Naive B cell (primary cell): ENCODE measurements around the gene KAZN. TPM values are rescaled to one million over a fixed set of nuclear protein-coding genes. Genes with fewer than 3 reads are reported as not detected.

ENCODE experiments used
- ATAC-seq, 2 donors: fragments of 150-1000 bp; cut with Tn5 transposase; 2 replicates each; pipeline ENCODE4 v1.10.0; 2021; ENCODE audit warnings: low read depth in 2 of 2, mild to moderate bottlenecking in 2 of 2, moderate library complexity in 2 of 2
- DNase-seq: peaks from one replicate; pipeline ENCODE4 v3.0.0; 2022
- H3K27ac Mint-ChIP-seq, 6 donors: one replicate each; pipeline ENCODE4 v1.8.0; 2020 to 2022; ENCODE audit warnings: mild to moderate bottlenecking in 6 of 6, mixed read lengths in 6 of 6, moderate library complexity in 5 of 6, inconsistent platforms in 2 of 6
- H3K27me3 Mint-ChIP-seq, 3 donors: one replicate each; pipeline ENCODE4 v1.8.0; 2021 to 2022; ENCODE audit warnings: mixed read lengths in 3 of 3, mild to moderate bottlenecking in 1 of 3
- H3K36me3 Mint-ChIP-seq, 2 donors: one replicate each; pipeline ENCODE4 v1.8.0; 2020 to 2022; ENCODE audit warnings: mixed read lengths in 2 of 2, inconsistent platforms in 1 of 2, mild to moderate bottlenecking in 1 of 2
- H3K4me1 Mint-ChIP-seq, 3 donors: one replicate each; pipeline ENCODE4 v1.8.0; 2020 to 2022; ENCODE audit warnings: mixed read lengths in 3 of 3, inconsistent platforms in 1 of 3, mild to moderate bottlenecking in 1 of 3, moderate library complexity in 1 of 3
- H3K4me3 Mint-ChIP-seq, 8 donors: one replicate each; pipeline ENCODE4 v1.8.0; 2020 to 2022; ENCODE audit warnings: mild to moderate bottlenecking in 8 of 8, mixed read lengths in 8 of 8, moderate library complexity in 8 of 8, inconsistent platforms in 2 of 8
- H3K9me3 Mint-ChIP-seq, 7 donors: one replicate each; pipeline ENCODE4 v1.8.0; 2020 to 2022; ENCODE audit warnings: mixed read lengths in 7 of 7, mild to moderate bottlenecking in 5 of 7, inconsistent platforms in 2 of 7, moderate library complexity in 1 of 7
- polyA plus RNA-seq, 6 donors: library from polyadenylated mRNA; unstranded; fragments of 300-500 nt; fragmentation: Illumina TruSeq; gene quantifications; one replicate each; pipeline ENCODE4 v1.2.3, GENCODE V29; 2021; ENCODE audit warnings: low read depth in 6 of 6

The KAZN gene
- polyA plus RNA-seq, 6 donors from 2014 or later: 0.16 TPM; not detected in 5

GRCh38 chr1:14788080-14788479 lies 189.6 kb downstream of the KAZN start:
- ATAC-seq: no peak
- DNase-seq: no peak
- no peak overlapping the region for H3K27ac Mint-ChIP-seq
- H3K4me1 Mint-ChIP-seq: no peaks in the 10 kb centered on the region
- peaks cover 0 to 4% (median 0%) of the 10 kb centered on the region in 3 donors for H3K27me3 Mint-ChIP-seq
- no peak overlapping the region for H3K4me3 Mint-ChIP-seq
- H3K9me3 Mint-ChIP-seq: peaks cover 0 to 4% (median 0%) of the 10 kb centered on the region in 7 donors
- H3K36me3 Mint-ChIP-seq: no peaks in the 10 kb centered on the region

- Mint-ChIP-seq H3K36me3 (no peaks in the 10 kb centered on the region), H3K4me1 (no peaks in the 10 kb centered on the region)
These were observed 192.5 kb downstream of the KAZN start for GRCh38 chr1:14790982-14791381.

GRCh38 chr1:14791654-14792053 lies 193.2 kb downstream of the KAZN start:
- Mint-ChIP-seq H3K27me3 (no peaks in the 10 kb centered on the region), H3K27ac (no peak overlapping the region), H3K4me1 (no peaks in the 10 kb centered on the region), H3K36me3 (no peaks in the 10 kb centered on the region), H3K9me3 (peaks cover 0 to 2% (median 0%) of the 10 kb centered on the region in 7 donors), H3K4me3 (no peak overlapping the region)
- ATAC-seq: no peak
- no peak for DNase-seq

More at GRCh38 chr1:14790982-14791381, 192.5 kb downstream of the KAZN start:
- H3K27me3 Mint-ChIP-seq: no peaks in the 10 kb centered on the region
- H3K4me3 Mint-ChIP-seq: no peak overlapping the region
- ATAC-seq (no peak), DNase-seq (no peak)
- H3K9me3 Mint-ChIP-seq: peaks cover 0 to 2% (median 0%) of the 10 kb centered on the region in 7 donors
- peak overlapping the region in 1 of 6 donors; percentile 55 for H3K27ac Mint-ChIP-seq

- no peak overlapping the region for H3K4me3 Mint-ChIP-seq
- H3K36me3 Mint-ChIP-seq: no peaks in the 10 kb centered on the region
These were observed 195.8 kb downstream of the KAZN start for GRCh38 chr1:14794136-14794768.

GRCh38 chr1:14794906-14795305 lies 196.4 kb downstream of the KAZN start:
- Mint-ChIP-seq H3K27ac (no peak overlapping the region), H3K9me3 (peaks cover 0 to 2% (median 0%) of the 10 kb centered on the region in 7 donors), H3K27me3 (no peaks in the 10 kb centered on the region), H3K4me1 (no peaks in the 10 kb centered on the region), H3K4me3 (no peak overlapping the region), H3K36me3 (no peaks in the 10 kb centered on the region)
- DNase-seq (no peak), ATAC-seq (no peak)

More at GRCh38 chr1:14794136-14794768, 195.8 kb downstream of the KAZN start:
- DNase-seq (no peak), ATAC-seq (no peak)
- Mint-ChIP-seq H3K27me3 (no peaks in the 10 kb centered on the region), H3K27ac (no peak overlapping the region), H3K4me1 (no peaks in the 10 kb centered on the region), H3K9me3 (peaks cover 0 to 2% (median 0%) of the 10 kb centered on the region in 7 donors)

- Mint-ChIP-seq H3K27ac (peak overlapping the region in 1 of 6 donors; percentile 11), H3K36me3 (no peaks in the 10 kb centered on the region), H3K4me3 (no peak overlapping the region), H3K4me1 (no peaks in the 10 kb centered on the region), H3K27me3 (no peaks in the 10 kb centered on the region), H3K9me3 (peaks cover 0 to 2% (median 0%) of the 10 kb centered on the region in 7 donors)
- no peak for DNase-seq
- ATAC-seq: no peak
These were observed 197.1 kb downstream of the KAZN start for GRCh38 chr1:14795589-14795988.

- no peak overlapping the region for H3K27ac Mint-ChIP-seq
- no peaks in the 10 kb centered on the region for H3K36me3 Mint-ChIP-seq
- H3K27me3 Mint-ChIP-seq: no peaks in the 10 kb centered on the region
- H3K4me1 Mint-ChIP-seq: peaks cover 0 to 4% (median 0%) of the 10 kb centered on the region in 3 donors
- peaks cover 0 to 5% (median 0%) of the 10 kb centered on the region in 7 donors for H3K9me3 Mint-ChIP-seq
- no peak for ATAC-seq
- no peak for DNase-seq
- no peak overlapping the region for H3K4me3 Mint-ChIP-seq
These were observed 201.5 kb downstream of the KAZN start for GRCh38 chr1:14800014-14800413.

GRCh38 chr1:14800500-14801076 lies 202.1 kb downstream of the KAZN start:
- H3K36me3 Mint-ChIP-seq: no peaks in the 10 kb centered on the region
- ATAC-seq (no peak), DNase-seq (no peak)
- no peaks in the 10 kb centered on the region for H3K27me3 Mint-ChIP-seq
- H3K4me3 Mint-ChIP-seq: no peak overlapping the region
- peaks cover 0 to 3% (median 0%) of the 10 kb centered on the region in 7 donors for H3K9me3 Mint-ChIP-seq
- no peak overlapping the region for H3K27ac Mint-ChIP-seq
- H3K4me1 Mint-ChIP-seq: peaks cover 0 to 4% (median 0%) of the 10 kb centered on the region in 3 donors

- Mint-ChIP-seq H3K27ac (peak overlapping the region in 1 of 6 donors; percentile 17), H3K9me3 (peaks cover 0 to 26% (median 14%) of the 10 kb centered on the region in 7 donors), H3K4me3 (no peak overlapping the region), H3K36me3 (peaks cover 8 to 14% of the 10 kb centered on the region in 2 donors), H3K4me1 (peaks cover 0 to 4% (median 0%) of the 10 kb centered on the region in 3 donors), H3K27me3 (no peaks in the 10 kb centered on the region)
- no peak for ATAC-seq
- DNase-seq: no peak
These were observed 204.7 kb downstream of the KAZN start for GRCh38 chr1:14803002-14803789.

GRCh38 chr1:14804626-14805025 lies 206.1 kb downstream of the KAZN start:
- no peak for ATAC-seq
- Mint-ChIP-seq H3K27me3 (no peaks in the 10 kb centered on the region), H3K4me1 (peaks cover 0 to 4% (median 0%) of the 10 kb centered on the region in 3 donors), H3K4me3 (no peak overlapping the region), H3K27ac (no peak overlapping the region), H3K9me3 (peaks cover 0 to 35% (median 18%) of the 10 kb centered on the region in 7 donors), H3K36me3 (peaks cover 8 to 14% of the 10 kb centered on the region in 2 donors)
- DNase-seq: no peak

- Mint-ChIP-seq H3K27me3 (no peaks in the 10 kb centered on the region), H3K4me1 (peaks cover 0 to 4% (median 0%) of the 10 kb centered on the region in 3 donors), H3K4me3 (no peak overlapping the region), H3K9me3 (peaks cover 0 to 35% (median 18%) of the 10 kb centered on the region in 7 donors), H3K36me3 (peaks cover 8 to 14% of the 10 kb centered on the region in 2 donors), H3K27ac (no peak overlapping the region)
- no peak for ATAC-seq
- DNase-seq: no peak
These were observed 208.3 kb downstream of the KAZN start for GRCh38 chr1:14806772-14807171.

GRCh38 chr1:14808768-14809167 lies 210.3 kb downstream of the KAZN start:
- DNase-seq (no peak), ATAC-seq (no peak)
- H3K36me3 Mint-ChIP-seq: peaks cover 8 to 14% of the 10 kb centered on the region in 2 donors
- H3K27ac Mint-ChIP-seq: peak overlapping the region in 1 of 6 donors; percentile 49
- H3K4me3 Mint-ChIP-seq: no peak overlapping the region
- H3K4me1 Mint-ChIP-seq: peaks cover 0 to 3% (median 0%) of the 10 kb centered on the region in 3 donors
- no peaks in the 10 kb centered on the region for H3K27me3 Mint-ChIP-seq
- H3K9me3 Mint-ChIP-seq: peaks cover 0 to 35% (median 18%) of the 10 kb centered on the region in 7 donors

- Mint-ChIP-seq H3K36me3 (peaks cover 8 to 14% of the 10 kb centered on the region in 2 donors), H3K9me3 (peaks cover 0 to 35% (median 18%) of the 10 kb centered on the region in 7 donors), H3K4me3 (no peak overlapping the region), H3K27ac (peak overlapping the region in 1 of 6 donors; percentile 49), H3K27me3 (no peaks in the 10 kb centered on the region), H3K4me1 (no peaks in the 10 kb centered on the region)
- DNase-seq (no peak), ATAC-seq (no peak)
These were observed 210.9 kb downstream of the KAZN start for GRCh38 chr1:14809191-14809981.
